ENCODE results near the gene TFEC.

Gene TFEC

GRCh38 chr7:115975766-115976165, 54.8 kb downstream of the TFEC start:
- no peak for TF ChIP-seq CTCF (IDR thresholded peaks at IDR 0.05; ENCODE audit: control extremely low read depth, extremely low read depth, low read depth, missing control alignments)
- CTCF ChIA-PET, result no interaction called here
- DNase-seq (ENCODE audit: extremely low spot score), result no peak
- POLR2A ChIA-PET, result no interaction called here

GRCh38 chr7:115973406-115973805, 57.2 kb downstream of the TFEC start:
- ChIA-PET POLR2A (no interaction called here), CTCF (no interaction called here)
- DNase-seq (ENCODE audit: extremely low spot score), result no peak
- TF ChIP-seq CTCF (IDR thresholded peaks at IDR 0.05; ENCODE audit: control extremely low read depth, extremely low read depth, low read depth, missing control alignments), result no peak

GRCh38 chr7:115971506-115971905, 59.1 kb downstream of the TFEC start:
- TF ChIP-seq CTCF (IDR thresholded peaks at IDR 0.05; ENCODE audit: control extremely low read depth, extremely low read depth, low read depth, missing control alignments), result no peak
- POLR2A ChIA-PET, result no interaction called here
- no peak for DNase-seq (ENCODE audit: extremely low spot score)
- CTCF ChIA-PET, result interaction anchor here (1.1 kb wide), 1 partner anchor 10 kb away, joined by 5 read pairs; no protein-coding TSS in a partner anchor

GRCh38 chr7:115968596-115968995, 62.0 kb downstream of the TFEC start:
- POLR2A ChIA-PET, result no interaction called here
- no peak for DNase-seq (ENCODE audit: extremely low spot score)
- TF ChIP-seq CTCF (IDR thresholded peaks at IDR 0.05; ENCODE audit: control extremely low read depth, extremely low read depth, low read depth, missing control alignments), result no peak
- CTCF ChIA-PET, result interaction anchor here (1.2 kb wide), 1 partner anchor 13 kb away, joined by 3 read pairs; no protein-coding TSS in a partner anchor

- ChIA-PET CTCF (interaction anchor here (1.0 to 1.2 kb wide), 2 partner anchors 14 to 73 kb away, joined by 3 read pairs; no protein-coding TSS in a partner anchor), POLR2A (no interaction called here)
- no peak for TF ChIP-seq CTCF (IDR thresholded peaks at IDR 0.05; ENCODE audit: control extremely low read depth, extremely low read depth, low read depth, missing control alignments)
- DNase-seq (ENCODE audit: extremely low spot score), result no peak
These were observed 62.4 kb downstream of the TFEC start for GRCh38 chr7:115968171-115968570.

- ChIA-PET CTCF (interaction anchor here (1.4 kb wide), 1 partner anchor 30 kb away, joined by 4 read pairs; no protein-coding TSS in a partner anchor), POLR2A (no interaction called here)
- no peak for TF ChIP-seq CTCF (IDR thresholded peaks at IDR 0.05; ENCODE audit: control extremely low read depth, extremely low read depth, low read depth, missing control alignments)
- DNase-seq (ENCODE audit: extremely low spot score), result no peak
These were observed 64.6 kb downstream of the TFEC start for GRCh38 chr7:115965796-115966475.

Measured in GM10248 (cell line).